ENCODE measurements around the gene CLMN.

The CLMN gene

DNA sequence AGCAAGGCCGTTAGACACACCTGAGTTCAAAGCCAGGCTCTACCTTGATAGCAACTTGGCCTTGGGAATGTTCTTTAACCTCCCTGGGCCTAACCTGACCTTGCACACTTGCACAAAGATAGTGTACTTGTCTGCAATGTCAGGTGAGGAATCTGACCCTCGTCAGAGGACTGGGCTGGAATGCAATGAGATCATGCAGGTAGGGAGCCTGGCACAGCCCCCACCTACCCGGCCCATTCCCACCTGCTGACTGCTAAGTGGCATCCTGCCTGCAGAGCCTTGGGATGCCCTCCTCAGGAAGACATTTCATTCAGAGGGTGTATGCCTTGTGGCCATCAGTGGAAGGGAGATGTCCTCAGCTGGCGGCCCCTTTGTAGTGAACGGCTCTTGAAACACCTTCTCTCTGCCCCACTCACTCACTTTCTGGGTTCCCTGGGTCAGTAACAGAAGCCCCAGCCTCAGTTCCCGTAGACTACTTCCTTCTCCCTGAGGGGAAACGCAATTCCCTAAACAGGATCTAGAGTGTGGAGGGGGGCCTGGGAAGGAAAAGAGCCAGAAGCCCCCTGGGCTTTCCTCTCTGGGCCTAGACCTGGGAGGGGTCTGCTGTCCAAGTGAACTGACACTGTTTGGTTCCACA is 94.3 kb downstream of the CLMN start:
- no peak for TF ChIP-seq SPI1 (IDR thresholded peaks at IDR 0.05; ENCODE audit: borderline replicate concordance, low read depth)
- TF ChIP-seq REST (IDR thresholded peaks at IDR 0.05; ENCODE audit: insufficient replicate concordance, low read depth): no peak
- TF ChIP-seq GABPA (IDR thresholded peaks at IDR 0.05; ENCODE audit: low read depth): no peak
- no peak for TF ChIP-seq POLR2AphosphoS5 (IDR thresholded peaks at IDR 0.05; ENCODE audit: low read depth)
- TF ChIP-seq CTCF (IDR thresholded peaks at IDR 0.05; ENCODE audit: insufficient read depth, low read length): no peak
- no peak for DNase-seq (ENCODE audit: low read depth in 1 of 2, low spot score in 1 of 2)
- H3K27me3 ChIP-seq (ENCODE audit: insufficient read depth, poor library complexity, severe bottlenecking): no peaks in the 10 kb centered on the region
- H3K27ac ChIP-seq (replicated peaks): no peak overlapping the region
- no peak overlapping the region for H3K4me3 ChIP-seq (replicated peaks; ENCODE audit: insufficient read depth, low read length)

- Histone ChIP-seq H3K27me3 (ENCODE audit: insufficient read depth, poor library complexity, severe bottlenecking) (no peaks in the 10 kb centered on the region), H3K27ac (replicated peaks) (no peak overlapping the region), H3K4me3 (replicated peaks; ENCODE audit: insufficient read depth, low read length) (no peak overlapping the region)
- no peak for TF ChIP-seq GABPA (IDR thresholded peaks at IDR 0.05; ENCODE audit: low read depth)
- TF ChIP-seq SPI1 (IDR thresholded peaks at IDR 0.05; ENCODE audit: borderline replicate concordance, low read depth): no peak
- no peak for TF ChIP-seq CTCF (IDR thresholded peaks at IDR 0.05; ENCODE audit: insufficient read depth, low read length)
- DNase-seq (ENCODE audit: low read depth in 1 of 2, low spot score in 1 of 2): no peak
Observed at GRCh38 chr14:95222870-95223398, 96.8 kb downstream of the CLMN start.

GRCh38 chr14:95222151-95222631 is 97.5 kb downstream of the CLMN start:
- Histone ChIP-seq H3K4me3 (replicated peaks; ENCODE audit: insufficient read depth, low read length) (no peak overlapping the region), H3K27ac (replicated peaks) (no peak overlapping the region), H3K27me3 (ENCODE audit: insufficient read depth, poor library complexity, severe bottlenecking) (no peaks in the 10 kb centered on the region)
- TF ChIP-seq REST (IDR thresholded peaks at IDR 0.05; ENCODE audit: insufficient replicate concordance, low read depth) (no peak), SPI1 (IDR thresholded peaks at IDR 0.05; ENCODE audit: borderline replicate concordance, low read depth) (no peak), CTCF (IDR thresholded peaks at IDR 0.05; ENCODE audit: insufficient read depth, low read length) (no peak), GABPA (IDR thresholded peaks at IDR 0.05; ENCODE audit: low read depth) (no peak), POLR2AphosphoS5 (IDR thresholded peaks at IDR 0.05; ENCODE audit: low read depth) (no peak)
- no peak for DNase-seq (ENCODE audit: low read depth in 1 of 2, low spot score in 1 of 2)
